8988T (cell line): ENCODE measurements around the gene MYADM.
"Not testable (repeated sequence)": the region's sequence is repeated elsewhere in the genome, so short reads cannot be mapped to it uniquely, and the experiment has no call there.

Source experiments
- DNase-seq: peaks from one replicate; pipeline ENCODE4 v3.0.0; 2011

The MYADM gene

GRCh38 chr19:53868892-53869804, 1.5 kb downstream of the MYADM start:
- peak; percentile 72 for DNase-seq

- not testable (repeated sequence) for DNase-seq
Measured at GRCh38 chr19:53869805-53870484, 2.3 kb downstream of the MYADM start.

- no peak for DNase-seq
Measured at GRCh38 chr19:53870485-53870844, 2.8 kb downstream of the MYADM start.

GRCh38 chr19:53871454-53871853, 3.8 kb downstream of the MYADM start:
- DNase-seq, result no peak

- DNase-seq, result no peak
Measured at GRCh38 chr19:53872762-53873161, 5.1 kb downstream of the MYADM start.

- DNase-seq, result no peak
Measured at GRCh38 chr19:53873773-53874605, 6.3 kb downstream of the MYADM start.

- DNase-seq, result no peak
Measured at GRCh38 chr19:53874606-53874990, 6.9 kb downstream of the MYADM start.

- DNase-seq, result no peak
Measured at GRCh38 chr19:53875602-53876325, 8.1 kb downstream of the MYADM start.

GRCh38 chr19:53876651-53877224, 9.1 kb downstream of the MYADM start:
- no peak for DNase-seq

GRCh38 chr19:53877361-53877766, 9.7 kb downstream of the MYADM start:
- no peak for DNase-seq

- DNase-seq, result no peak
Measured at GRCh38 chr19:53878776-53879139, 11.1 kb downstream of the MYADM start.

- DNase-seq, result peak; percentile 78
Measured at GRCh38 chr19:53879140-53880081, 11.7 kb downstream of the MYADM start.

- no peak for DNase-seq
Measured at GRCh38 chr19:53880711-53881481, 13.2 kb downstream of the MYADM start.

GRCh38 chr19:53881482-53882390, 14.1 kb downstream of the MYADM start, which contains the start of gene PRKCG:
Gene PRKCG (plus strand): TSS chr19:53882197. CDS start chr19:53882495, 298 bp downstream.
- DNase-seq, result peak; percentile 38

GRCh38 chr19:53882391-53883050, 14.8 kb downstream of the MYADM start:
- DNase-seq, result no peak

GRCh38 chr19:53883231-53883661, 15.6 kb downstream of the MYADM start:
- DNase-seq, result no peak

- DNase-seq, result no peak
Measured at GRCh38 chr19:53883741-53884140, 16.1 kb downstream of the MYADM start.

GRCh38 chr19:53884256-53884655, 16.6 kb downstream of the MYADM start:
- DNase-seq, result no peak
